Stimulated activated CD8-positive, alpha-beta memory T cell treated with anti-CD3 and anti-CD28 coated beads, Interleukin-4, amount 100 ng/mL, for 48 hours (primary cell): Measurements from ENCODE around the gene OBP2B.
A peak's percentile ranks its signal among the peaks of the same experiment; 100 is the strongest.
"Not testable (repeated sequence)": the region's sequence is repeated elsewhere in the genome, so short reads cannot be mapped to it uniquely, and the experiment has no call there.

Experiments
- DNase-seq: peaks from one replicate; pipeline ENCODE4 v3.0.0-alpha.2; 2020

The OBP2B gene

GRCh38 chr9:133221177-133221809 lies 12.2 kb upstream of the OBP2B start:
- DNase-seq = no peak

DNA sequence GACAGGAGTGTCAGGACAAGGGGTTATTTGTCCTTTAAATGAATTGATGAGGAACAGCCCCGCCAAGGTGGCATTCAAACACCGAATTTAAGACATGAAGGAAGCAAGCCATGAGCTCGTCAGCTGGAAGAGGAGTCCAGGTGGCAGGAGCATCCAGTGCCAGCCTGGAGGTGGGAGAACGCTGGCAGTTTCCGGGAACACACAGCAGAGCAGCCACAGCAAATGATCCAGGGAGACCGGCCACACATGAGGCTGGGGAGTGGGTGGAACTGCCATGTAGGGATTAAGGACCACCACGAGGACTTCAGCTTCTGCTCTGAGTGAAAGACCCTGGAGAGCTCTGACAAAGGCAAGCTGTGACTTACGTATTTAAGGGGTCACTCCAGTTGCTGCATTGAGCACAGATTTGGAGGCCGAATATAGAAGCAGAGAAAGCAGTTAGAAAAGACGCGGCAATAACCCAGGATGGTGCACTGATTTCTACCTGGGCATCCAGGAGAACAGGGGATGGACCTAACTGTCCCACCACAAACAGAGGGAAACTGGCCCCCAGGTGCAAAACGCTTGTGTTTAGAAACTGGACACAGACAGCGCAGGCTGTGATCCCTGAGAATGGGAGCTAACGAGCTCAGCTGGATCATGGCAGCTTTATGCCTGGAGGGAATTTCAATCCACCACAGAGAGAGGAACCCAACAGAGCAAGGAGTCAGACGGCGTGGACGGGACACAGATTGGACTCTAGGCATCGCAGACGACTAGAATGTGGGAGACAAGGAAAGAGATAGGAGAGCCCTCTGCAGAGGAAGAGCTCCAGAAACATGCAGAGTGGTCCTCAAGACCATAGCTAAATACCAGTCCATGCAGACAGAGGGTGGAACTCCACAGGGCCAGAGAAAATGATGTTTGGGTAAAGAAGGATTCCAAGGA lies 9.3 kb upstream of the OBP2B start:
- not testable (repeated sequence) for DNase-seq

- DNase-seq = not testable (repeated sequence)
Measured at GRCh38 chr9:133217333-133217988, 8.4 kb upstream of the OBP2B start.

- DNase-seq = not testable (repeated sequence)
Measured at GRCh38 chr9:133214276-133214675, 5.2 kb upstream of the OBP2B start.

DNA sequence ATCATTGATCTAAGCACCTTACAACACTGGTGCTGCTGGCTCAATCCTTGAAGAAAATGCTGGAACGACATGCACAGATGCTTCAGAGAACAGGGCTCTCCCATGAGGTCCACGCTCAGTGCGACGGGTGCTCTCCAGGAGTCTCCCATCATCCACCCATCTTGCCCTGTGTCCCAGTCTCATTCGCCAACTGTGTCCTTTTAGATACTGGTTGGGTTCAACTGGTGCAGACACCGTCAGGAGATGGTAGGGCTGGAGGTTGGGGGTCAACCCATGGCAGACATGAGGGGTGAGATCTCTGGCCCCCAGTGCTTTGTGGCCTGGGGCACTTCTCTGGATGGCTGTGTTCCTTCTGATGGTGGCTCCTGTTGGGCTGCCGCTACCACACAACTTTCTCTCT lies 1.6 kb upstream of the OBP2B start:
- no peak for DNase-seq

- DNase-seq = no peak
Measured at GRCh38 chr9:133210202-133210532, 1.1 kb upstream of the OBP2B start.

DNA sequence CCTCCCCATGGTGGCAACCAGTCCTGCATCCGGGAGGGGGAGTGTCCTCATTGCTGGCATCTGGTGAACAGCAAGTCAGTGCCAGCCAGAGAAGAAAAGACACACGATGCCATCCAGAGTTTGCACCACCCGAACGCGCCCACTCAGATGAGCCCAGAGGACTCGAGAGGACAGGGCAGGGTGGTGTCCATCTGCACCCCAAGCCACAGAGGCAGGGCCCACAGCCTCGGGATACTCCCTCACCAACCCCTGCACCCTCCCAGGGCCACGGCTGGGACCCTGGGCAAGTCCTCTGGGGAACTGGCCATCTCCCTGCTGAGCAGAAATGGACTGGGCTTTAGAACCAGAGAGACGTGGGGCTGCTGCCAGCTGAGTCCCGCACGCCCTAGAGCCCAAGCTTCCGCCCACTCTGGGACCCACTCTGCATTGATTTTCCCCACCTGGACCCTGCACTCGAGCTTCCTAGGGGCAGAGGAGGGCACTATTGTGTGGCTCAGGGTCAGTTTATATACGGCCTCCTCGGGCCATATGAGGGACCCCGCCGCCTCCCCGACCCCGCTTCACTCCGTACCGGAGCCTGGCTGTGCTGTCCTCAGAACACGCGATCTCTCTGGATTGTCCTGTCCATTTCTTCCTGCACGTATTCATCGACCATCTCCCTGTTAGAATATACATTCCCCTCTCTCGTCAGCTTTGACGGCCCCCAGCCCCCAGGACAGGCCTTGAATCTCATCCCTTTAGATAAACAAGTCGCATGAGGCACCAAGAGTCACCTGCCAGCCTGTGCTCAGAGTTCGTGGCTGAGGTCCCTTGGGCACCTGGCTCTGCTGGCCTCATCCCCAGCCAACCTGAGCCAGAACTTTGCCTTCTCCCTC lies 514 bp upstream of the OBP2B start:
- not testable (repeated sequence) for DNase-seq

GRCh38 chr9:133208171-133208879 lies 725 bp downstream of the OBP2B start:
- not testable (repeated sequence) for DNase-seq

- DNase-seq = no peak
Measured at GRCh38 chr9:133207540-133208170, 1.4 kb downstream of the OBP2B start.

GRCh38 chr9:133207021-133207531 lies 2.0 kb downstream of the OBP2B start:
- no peak for DNase-seq

DNA sequence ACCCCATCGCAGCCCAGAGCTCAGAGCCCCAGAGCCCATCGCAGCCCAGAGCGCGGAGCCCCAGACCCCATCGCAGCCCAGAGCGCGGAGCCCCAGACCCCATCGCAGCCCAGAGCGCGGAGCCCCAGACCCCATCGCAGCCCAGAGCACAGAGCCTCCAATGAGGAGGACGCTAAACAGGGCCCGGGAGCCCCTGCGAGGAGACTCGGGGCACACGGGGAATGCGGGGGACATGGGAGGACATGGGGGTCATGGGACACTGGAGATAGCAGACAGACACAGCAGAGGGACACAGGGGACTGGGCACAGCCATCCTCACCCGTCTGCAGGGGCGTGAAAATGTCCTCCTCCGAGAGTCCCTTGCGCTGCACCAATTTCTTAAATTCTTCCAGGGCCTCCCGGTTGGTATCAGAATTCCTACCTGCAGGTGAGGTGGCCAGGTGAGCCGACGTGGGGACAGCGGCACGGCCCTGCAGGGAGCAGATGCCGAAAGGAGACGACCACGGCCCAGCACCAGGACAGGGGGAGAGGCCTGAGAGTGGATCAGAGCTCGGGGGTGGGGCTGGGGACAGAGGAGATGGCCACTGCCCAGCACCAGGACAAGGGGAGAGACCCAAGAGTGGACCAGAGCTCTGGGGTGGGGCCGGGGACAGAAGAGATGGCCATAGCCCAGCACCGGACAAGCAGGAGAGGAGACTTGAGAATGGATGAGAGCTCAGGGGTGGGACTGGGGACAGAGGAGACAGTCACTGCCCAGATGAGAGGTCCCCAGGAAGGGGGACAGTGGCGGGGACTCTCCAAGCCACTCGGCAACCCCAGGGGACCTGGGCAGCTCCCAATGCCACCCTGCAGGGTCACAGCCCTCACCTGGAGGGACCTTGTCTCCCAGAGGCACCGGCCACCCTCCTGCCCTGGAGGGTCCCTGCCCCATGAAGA lies 2.8 kb downstream of the OBP2B start:
- DNase-seq = peak; percentile 3

GRCh38 chr9:133205481-133205887 lies 3.6 kb downstream of the OBP2B start:
- peak; percentile 3 for DNase-seq

- DNase-seq = no peak
Measured at GRCh38 chr9:133204993-133205336, 4.1 kb downstream of the OBP2B start.

DNA sequence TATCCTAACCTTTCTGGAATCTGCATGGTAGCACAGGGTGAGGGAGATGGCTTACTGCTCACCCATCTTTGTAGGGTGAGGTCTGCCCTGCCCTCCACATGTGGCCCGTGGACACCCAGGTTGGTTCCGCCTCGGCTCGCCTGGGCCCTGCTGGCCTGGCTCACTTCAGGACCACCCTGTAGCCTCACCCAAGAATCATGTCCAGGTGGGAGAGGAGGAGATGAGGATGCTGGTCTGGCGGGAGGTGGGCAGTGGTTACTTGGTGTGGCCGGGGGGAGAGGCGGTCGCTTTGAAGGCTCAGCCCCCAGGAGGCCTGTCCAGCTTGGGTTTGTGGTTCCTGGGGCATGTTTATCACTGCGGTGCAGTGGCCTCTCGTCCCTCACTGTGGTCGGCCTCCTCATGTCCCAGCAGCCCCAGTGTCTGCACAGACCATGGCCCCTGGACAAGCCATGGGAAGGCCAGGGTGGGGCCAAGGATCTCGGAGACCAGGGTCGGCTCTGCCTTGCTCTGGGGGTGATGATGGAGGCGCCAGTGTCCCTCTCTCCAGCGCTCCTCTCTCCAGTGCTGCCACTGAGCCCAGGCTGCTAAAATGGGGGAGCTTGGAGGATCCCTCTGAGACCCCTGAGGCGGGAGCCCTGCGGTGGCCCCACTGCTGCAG lies 4.6 kb downstream of the OBP2B start:
- DNase-seq = peak; percentile 4

DNA sequence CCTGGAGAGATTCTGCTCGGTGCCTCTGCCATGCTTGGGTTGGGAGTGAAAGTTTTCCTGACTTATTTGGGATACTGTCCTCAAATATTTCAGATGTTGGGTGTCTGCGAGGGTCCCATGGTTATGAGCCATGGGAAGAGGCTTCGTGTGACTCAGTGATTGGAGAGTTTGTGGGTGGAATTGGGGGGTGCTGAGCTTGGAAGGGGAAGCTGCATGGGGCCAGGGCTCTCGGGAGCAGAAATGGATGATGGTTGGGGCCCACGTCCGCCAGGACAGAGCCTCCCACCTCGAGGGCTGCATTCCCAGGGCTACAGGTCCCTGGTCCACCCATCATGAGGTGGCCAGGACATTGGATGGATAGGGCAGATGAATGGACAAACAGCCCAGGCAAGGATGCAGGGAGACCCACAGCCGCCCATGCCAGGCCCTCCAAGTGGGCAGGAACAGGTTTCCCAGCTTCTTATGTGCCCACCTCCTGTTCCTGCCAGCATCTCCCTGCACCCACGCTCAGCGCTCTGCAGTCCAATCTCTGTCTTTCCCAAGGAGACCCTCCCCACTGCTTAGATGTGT lies 5.5 kb downstream of the OBP2B start:
- DNase-seq = no peak

DNA sequence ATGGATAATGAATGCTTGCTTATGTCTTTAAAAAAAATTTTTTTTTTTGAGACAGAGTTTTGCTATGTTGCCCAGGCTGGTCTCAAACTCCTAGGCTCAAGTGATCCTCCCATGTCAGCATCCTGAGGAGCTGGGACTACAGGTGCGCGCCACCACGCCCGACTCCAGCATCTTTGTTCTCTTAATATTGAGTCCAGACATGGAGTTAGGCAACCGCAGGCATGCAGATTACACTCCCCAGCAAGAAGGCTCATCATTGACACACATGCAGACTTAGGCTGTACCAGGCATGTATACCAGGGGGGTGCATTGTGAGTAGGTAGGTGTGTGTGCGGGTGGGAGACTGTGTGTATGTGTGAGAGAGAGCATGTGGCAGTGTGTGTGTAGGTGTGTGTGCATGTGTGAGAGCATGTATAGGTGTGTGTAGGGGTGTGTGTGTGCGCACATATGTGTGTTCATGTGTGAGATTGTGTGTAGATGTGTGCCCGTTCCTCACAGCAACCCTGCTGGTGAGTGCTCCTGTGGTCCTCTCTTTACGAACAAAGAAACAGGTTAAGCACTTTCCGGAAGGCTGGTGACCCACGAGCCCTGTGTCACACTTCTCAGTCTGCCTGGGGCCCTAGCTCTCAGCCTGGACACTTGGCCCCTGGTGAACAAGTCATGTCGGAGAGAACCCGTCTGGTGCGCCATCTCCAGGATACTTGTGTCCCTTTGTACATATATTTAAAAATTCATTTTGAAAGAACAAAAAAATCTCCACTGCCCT lies 6.2 kb downstream of the OBP2B start:
- DNase-seq = peak; percentile 12

DNA sequence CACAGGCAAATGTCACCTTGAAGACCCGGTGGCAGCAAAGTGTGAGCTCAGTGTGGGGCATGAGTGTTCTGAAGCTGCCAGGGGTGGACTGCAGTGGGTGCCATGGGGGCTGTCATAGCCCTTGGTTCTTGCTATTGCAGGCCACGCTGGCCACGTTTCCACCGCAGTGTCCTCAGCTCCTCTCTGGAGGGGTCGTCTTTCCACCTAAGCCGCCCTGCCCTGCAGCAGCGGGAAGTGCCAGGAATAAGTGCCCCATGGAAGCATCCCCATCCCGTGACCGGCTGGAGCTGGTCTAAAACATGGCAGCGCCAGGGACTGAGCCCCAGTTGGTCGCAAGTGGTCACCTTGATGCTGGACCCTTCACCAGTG lies 6.9 kb downstream of the OBP2B start:
- no peak for DNase-seq

DNA sequence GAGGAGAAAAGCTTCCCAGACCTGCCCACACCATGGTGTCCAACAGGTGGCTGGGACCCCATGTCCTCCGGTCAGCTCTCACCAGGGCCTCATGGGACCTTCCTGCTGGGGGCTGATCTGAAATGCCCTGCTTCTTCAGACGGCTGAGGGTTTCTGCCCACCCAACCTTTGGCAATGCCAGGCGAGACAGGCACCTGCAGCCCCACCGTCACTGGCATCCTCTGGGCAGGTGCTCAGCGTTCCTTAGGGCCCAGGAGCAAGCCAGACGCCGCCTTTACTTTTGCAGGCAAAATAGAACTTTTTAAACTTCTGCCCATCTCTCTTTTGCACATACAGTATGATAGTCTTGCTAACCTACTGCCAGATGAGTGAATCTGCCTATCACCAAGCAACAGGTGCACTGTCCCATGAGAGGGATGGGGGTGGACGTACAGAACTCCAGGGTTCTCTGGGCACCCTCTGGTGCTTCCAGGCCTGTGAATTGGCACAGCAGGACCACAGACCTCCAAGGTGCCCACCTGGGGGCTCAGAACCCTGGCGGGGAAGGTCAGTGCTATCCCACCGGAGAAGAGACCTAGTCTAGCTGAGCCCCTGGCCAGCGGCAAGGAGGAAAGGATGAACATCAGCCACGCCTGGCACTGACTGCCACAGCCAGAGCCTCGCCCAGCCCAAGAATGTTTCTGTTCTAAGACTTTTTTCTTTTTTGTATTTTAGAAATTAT lies 7.5 kb downstream of the OBP2B start:
- no peak for DNase-seq
